Fibroblast of gingiva (primary cell): ENCODE results near the gene RHPN2.
"Not testable (repeated sequence)": the region's sequence is repeated elsewhere in the genome, so short reads cannot be mapped to it uniquely, and the experiment has no call there.

Experiments
- DNase-seq: peaks from one replicate; pipeline ENCODE4 v3.0.0-alpha.2; 2011; ENCODE audit warnings: low read depth

Gene RHPN2

GRCh38 chr19:33026602-33027001, 38.1 kb downstream of the RHPN2 start:
- not testable (repeated sequence) for DNase-seq

DNA sequence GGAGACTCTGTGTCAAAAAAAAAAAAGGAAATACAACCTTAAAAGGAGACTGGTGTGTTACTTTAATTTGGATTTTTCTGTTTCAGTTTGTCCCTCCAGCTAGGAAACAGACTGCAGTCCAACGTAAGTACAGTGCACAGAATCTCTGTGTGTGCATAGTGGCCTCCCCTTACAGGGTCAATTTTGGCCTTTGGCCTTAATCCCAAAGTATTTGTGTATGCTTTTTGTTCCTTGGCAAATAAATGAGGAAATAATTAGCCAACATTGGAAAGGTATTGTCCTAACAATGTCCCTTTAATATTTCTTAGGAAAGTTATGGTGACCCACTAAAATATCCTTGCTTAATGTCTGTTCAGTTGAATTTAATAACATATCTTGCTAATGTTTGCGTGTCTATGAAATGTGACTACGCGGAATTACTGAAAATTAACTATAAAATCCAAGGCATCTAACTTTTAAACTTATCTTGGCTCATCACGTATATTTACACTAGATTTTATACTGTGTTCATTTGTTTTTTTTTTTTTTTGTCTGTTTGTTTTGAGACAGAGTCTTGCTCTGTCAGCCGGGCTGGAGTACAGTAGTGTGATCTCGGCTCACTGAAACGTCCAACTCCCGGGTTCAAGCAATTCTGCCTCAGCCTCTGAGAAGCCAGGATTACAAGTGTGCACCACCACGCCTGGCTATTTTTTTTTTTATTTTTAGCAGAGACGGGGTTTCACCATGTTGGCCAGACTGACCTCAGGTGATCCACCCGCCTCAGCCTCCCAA, 39.0 kb downstream of the RHPN2 start:
- DNase-seq = not testable (repeated sequence)

GRCh38 chr19:33024398-33024797, 40.3 kb downstream of the RHPN2 start:
- DNase-seq = no peak

DNA sequence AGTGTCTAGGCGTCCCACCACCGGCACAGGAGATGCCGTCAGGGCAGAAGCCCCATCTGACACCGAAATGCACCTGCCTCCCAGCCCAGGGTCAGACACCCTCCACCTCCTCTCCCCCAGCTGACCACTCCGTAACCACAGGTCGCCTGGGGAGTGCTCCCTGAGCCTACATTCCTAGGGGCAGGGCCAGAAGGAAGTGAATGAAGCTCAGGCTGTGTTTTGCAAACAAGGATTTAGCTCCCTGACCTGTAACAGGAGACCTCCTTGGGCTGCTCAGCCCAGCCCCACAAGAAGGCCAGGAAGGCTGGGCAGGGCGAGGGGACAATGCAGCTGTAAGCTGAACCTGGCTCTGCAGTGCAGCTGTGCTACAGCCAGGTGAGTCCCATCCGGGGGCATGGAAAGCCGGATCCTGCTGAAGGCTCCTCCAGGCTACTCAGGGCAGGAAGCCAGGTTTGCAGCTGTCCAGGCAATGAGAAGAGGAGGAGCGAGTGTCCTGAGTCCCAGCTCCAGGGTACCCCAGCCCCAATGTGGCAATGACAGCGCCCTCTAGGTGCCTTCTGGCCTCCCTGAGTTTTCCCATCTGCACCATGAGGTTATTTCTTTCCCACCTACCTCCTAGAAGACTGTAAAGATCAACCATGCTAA, 42.1 kb downstream of the RHPN2 start:
- DNase-seq = no peak

DNA sequence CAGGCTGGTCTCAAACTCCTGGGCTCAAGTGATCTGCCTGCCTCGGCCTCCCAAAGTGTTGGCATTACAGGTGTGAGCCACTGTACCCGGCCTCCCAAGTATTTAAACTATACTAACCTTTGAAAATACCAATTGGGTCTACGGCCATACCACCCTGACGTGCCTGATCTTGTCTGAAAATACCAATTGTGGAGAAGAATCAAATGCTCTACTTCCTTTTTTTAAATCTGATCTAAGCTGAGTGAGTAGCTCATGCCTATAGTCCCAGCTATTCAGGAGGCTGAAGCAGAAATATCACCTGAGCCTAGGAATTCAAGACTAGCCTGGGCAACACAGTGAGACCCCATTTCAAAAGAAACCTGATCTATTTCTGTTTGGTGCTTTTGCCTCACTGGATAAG, 53.8 kb downstream of the RHPN2 start:
- not testable (repeated sequence) for DNase-seq

GRCh38 chr19:33008738-33009137, 56.0 kb downstream of the RHPN2 start:
- no peak for DNase-seq

GRCh38 chr19:33005440-33005839, 59.2 kb downstream of the RHPN2 start:
- DNase-seq = no peak

GRCh38 chr19:33003424-33004024, 61.2 kb downstream of the RHPN2 start:
- not testable (repeated sequence) for DNase-seq

- not testable (repeated sequence) for DNase-seq
These were observed 62.4 kb downstream of the RHPN2 start for GRCh38 chr19:33002126-33002865.

DNA sequence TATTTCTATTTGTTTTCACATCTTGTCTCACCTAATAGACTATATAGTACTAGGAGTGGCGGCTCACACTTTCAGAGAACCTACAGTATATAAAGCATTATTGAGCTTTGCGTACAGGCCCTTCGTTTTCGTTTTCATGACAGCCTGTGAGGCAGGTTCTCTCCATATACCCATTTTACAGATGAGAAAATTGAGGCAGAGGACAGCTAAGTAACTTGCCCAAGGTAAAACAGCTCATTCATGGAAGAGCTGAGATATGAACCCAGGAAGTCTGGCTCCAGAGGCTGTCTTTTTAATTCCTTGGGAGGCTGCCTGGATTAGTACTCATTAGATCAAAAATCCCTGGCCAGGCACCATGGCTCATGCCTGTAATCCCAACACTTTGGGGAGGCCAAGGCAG, 63.8 kb downstream of the RHPN2 start:
- no peak for DNase-seq

GRCh38 chr19:33000510-33000909, 64.2 kb downstream of the RHPN2 start:
- no peak for DNase-seq

DNA sequence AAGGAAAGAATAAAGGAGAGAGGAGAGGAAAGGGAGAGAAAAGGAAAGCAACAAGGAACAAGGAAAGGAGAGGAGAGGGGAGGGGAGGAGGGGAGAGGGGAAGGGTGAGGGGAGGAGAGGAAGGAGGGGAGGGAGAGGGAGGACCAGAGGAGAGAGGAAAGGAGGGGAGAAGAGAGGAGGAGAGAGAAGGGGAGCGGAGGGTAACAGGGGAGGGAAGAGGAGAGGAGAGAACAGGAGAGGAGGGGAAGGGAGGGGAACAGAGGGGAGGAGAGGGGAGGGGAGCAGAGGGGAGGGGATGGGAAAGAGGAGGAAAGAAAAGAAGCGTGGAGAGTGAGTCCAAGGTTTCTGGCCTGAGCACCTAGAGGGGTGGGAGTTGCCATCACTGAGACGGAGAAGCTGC, 66.0 kb downstream of the RHPN2 start:
- no peak for DNase-seq

- DNase-seq = no peak
These were observed 66.9 kb downstream of the RHPN2 start for GRCh38 chr19:32997716-32998355.

GRCh38 chr19:32997061-32997464, 67.6 kb downstream of the RHPN2 start:
- DNase-seq = not testable (repeated sequence)

- DNase-seq = not testable (repeated sequence)
These were observed 68.7 kb downstream of the RHPN2 start for GRCh38 chr19:32995966-32996365.

GRCh38 chr19:32988724-32989123, 76.0 kb downstream of the RHPN2 start:
- DNase-seq = no peak

DNA sequence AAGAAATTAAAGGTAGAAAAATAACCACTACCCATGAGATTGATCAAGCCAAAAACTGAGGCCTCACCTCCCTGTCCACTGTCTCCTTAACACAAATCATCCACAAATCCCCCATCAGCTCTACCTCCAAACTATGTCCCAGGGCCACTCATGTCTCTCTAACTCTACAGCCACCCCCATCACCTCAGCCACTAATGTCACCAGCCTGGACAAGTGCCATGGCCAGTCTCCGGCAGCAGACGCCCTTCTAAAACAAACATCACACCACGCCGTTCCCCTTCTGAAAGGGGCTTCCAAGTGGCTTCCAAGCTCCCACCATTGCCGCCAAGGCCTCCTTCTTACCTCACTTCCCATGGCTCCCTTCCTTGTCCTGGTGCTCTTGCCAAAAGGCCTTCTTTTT, 76.4 kb downstream of the RHPN2 start:
- DNase-seq = not testable (repeated sequence)

DNA sequence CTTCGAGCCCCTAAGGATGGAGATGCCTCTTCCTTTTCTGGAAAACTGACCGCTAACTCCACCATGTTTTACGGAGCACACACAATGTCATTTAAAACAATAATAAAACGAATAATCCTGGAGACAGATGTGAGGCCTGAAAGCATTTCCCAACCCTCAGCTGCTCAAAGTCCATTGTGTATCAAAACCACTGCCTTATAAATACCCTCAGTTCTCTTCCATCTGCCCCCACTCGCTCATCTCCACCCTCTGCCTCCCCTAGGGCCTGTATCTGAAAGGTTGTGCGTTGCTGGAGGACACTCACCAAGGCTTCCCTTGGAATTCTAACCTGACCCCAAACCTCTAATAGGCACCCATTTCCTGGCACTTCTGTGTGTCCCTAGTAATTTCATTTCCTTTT, 82.2 kb downstream of the RHPN2 start:
- DNase-seq = not testable (repeated sequence)

DNA sequence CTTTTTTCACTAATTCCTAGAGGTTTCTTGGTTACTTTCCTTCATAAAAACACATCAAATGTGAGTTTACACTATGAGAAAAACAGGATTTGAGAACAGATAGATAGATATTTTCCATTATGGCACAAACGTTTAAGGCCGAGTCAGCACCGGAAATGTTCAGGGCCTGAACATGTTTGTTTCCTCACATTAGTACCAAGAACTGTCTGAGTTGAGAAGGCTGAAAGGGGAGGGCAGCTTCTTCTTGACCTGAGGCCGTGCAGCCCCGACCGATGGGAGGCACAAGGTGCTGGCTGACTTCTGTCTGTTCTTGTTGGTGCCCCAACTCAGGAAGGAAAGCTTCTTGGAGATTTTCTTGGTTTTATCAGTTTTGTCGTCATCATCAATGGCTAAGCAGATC, 84.9 kb downstream of the RHPN2 start:
- DNase-seq = not testable (repeated sequence)

GRCh38 chr19:32977813-32978212, 86.9 kb downstream of the RHPN2 start:
- not testable (repeated sequence) for DNase-seq

DNA sequence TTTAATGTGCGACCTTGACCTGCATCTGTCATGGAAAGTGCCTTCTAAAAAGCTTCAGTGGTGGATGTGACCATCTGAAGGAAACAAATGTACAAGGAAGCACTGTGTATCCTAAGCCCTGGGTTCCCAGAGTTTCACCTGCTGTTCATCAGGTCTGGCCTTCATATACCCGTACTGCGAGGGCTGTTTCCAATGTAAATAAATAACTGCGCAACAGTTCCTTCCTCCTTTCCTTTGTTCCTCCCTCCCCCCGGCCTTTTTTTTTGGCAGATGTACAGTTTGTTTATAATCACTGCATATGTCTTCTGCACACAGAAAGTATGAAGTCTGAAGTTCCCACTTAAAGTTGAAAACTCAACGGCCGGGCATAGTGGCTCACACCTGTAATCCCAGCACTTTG, 87.4 kb downstream of the RHPN2 start:
- no peak for DNase-seq

DNA sequence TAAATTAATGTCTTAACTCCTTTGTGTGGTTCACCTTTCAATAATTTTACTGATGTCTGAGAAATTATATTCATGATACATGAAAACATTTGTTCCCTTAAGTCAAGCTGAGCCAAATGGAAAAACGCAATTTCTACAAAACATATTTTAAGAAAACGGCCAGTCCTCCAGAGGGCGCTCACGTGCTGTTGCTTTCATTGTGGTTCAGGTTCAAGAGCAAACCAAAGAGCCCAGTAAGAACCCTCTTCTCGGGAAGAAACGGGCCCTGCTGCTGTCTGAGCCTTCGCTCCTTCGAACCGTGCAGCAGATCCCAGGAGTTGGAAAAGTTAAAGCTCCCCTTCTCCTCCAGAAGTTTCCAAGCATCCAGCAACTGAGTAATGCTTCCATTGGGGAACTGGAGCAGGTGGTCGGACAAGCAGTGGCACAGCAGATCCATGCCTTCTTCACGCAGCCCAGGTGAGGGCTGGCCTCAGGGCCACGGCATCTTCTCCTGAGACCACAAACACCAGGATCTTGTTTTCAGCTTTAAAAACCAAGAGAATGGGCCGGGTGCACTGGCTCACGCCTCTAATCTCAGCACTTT, 88.4 kb downstream of the RHPN2 start:
- peak; percentile 37 for DNase-seq
